Astrocyte (in vitro differentiated cells and primary cell): ENCODE measurements around the gene RNGTT. TPM values are rescaled to one million over a fixed set of nuclear protein-coding genes. Genes with fewer than 3 reads are reported as not detected.
A peak's percentile ranks its signal among the peaks of the same experiment; 100 is the strongest.

Source experiments
- DNase-seq: peaks from one replicate; pipeline ENCODE4 v3.0.0-alpha.2; 2010; ENCODE audit warnings: low read depth
- FAIRE-seq: peaks from 2 replicates; lab custom pipeline; 2011; peaks lifted over from hg19 to GRCh38; lab: Jason Lieb, UNC
- H2AFZ ChIP-seq: 2 replicates; pipeline ENCODE4 v1.6.0; 2012; ENCODE audit warnings: low read depth, low read length, inconsistent platforms
- H3K27ac ChIP-seq: 2 replicates; pipeline ENCODE4 v1.5.1; 2011; ENCODE audit warnings: low read depth, low read length, inconsistent platforms
- H3K27me3 ChIP-seq: 2 replicates; pipeline ENCODE4 v1.6.0; 2011; ENCODE audit warnings: low read length, inconsistent platforms; ENCODE audit not compliant: insufficient read depth
- H3K36me3 ChIP-seq: 2 replicates; pipeline ENCODE4 v1.5.1; 2011; ENCODE audit warnings: low read length, inconsistent platforms; ENCODE audit not compliant: insufficient read depth
- H3K4me1 ChIP-seq: 2 replicates; pipeline ENCODE4 v1.5.1; 2011; ENCODE audit warnings: low read length, inconsistent platforms; ENCODE audit not compliant: insufficient read depth
- H3K4me2 ChIP-seq: 2 replicates; pipeline ENCODE4 v1.6.0; 2012; ENCODE audit warnings: low read length, inconsistent platforms
- H3K4me3 ChIP-seq: 2 replicates; pipeline ENCODE4 v1.5.1; 2011; ENCODE audit warnings: low read depth, mild to moderate bottlenecking, low read length, inconsistent platforms; ENCODE audit not compliant: insufficient read depth
- H3K79me2 ChIP-seq: 2 replicates; pipeline ENCODE4 v1.6.0; 2012; ENCODE audit warnings: mild to moderate bottlenecking, low read length, inconsistent platforms; ENCODE audit not compliant: insufficient read depth
- H3K9ac ChIP-seq: 2 replicates; pipeline ENCODE4 v1.6.0; 2012; ENCODE audit warnings: mild to moderate bottlenecking, low read length, inconsistent platforms
- H3K9me3 ChIP-seq: 2 replicates; pipeline ENCODE4 v1.5.1; 2012; ENCODE audit warnings: low read depth, mild to moderate bottlenecking, low read length, inconsistent platforms; ENCODE audit not compliant: insufficient read depth
- H4K20me1 ChIP-seq: 2 replicates; pipeline ENCODE4 v1.6.0; 2012; ENCODE audit warnings: low read length, inconsistent platforms; ENCODE audit not compliant: insufficient read depth
- H3K27ac Mint-ChIP-seq: one replicate; pipeline ENCODE4 v1.8.0; 2021; ENCODE audit warnings: mild to moderate bottlenecking, mixed read lengths; ENCODE audit not compliant: unreplicated experiment
- H3K27me3 Mint-ChIP-seq: one replicate; pipeline ENCODE4 v1.8.0; 2021; ENCODE audit warnings: low read depth, mixed read lengths; ENCODE audit not compliant: unreplicated experiment
- H3K36me3 Mint-ChIP-seq: one replicate; pipeline ENCODE4 v1.8.0; 2021; ENCODE audit warnings: low read depth, mixed read lengths; ENCODE audit not compliant: unreplicated experiment
- H3K4me1 Mint-ChIP-seq: one replicate; pipeline ENCODE4 v1.8.0; 2021; ENCODE audit warnings: low read depth, mixed read lengths; ENCODE audit not compliant: unreplicated experiment
- H3K4me3 Mint-ChIP-seq: one replicate; pipeline ENCODE4 v1.8.0; 2021; ENCODE audit warnings: mild to moderate bottlenecking, moderate library complexity, mixed read lengths; ENCODE audit not compliant: unreplicated experiment
- H3K9me3 Mint-ChIP-seq: one replicate; pipeline ENCODE4 v1.8.0; 2021; ENCODE audit warnings: mild to moderate bottlenecking, mixed read lengths; ENCODE audit not compliant: unreplicated experiment
- EZH2 ChIP-seq: IDR thresholded peaks from 2 replicates; pipeline ENCODE4 v1.6.1; 2012; ENCODE audit warnings: mild to moderate bottlenecking, low read length, inconsistent platforms; ENCODE audit not compliant: insufficient read depth
- total RNA-seq: library from RNA; stranded (reverse); gene quantifications from 2 replicates; pipeline ENCODE4 v1.2.1, GENCODE V29; 2021
- TF ChIP-seq, protein P1 (sequence below): IDR thresholded peaks from 2 replicates; pipeline ENCODE4 v1.5.1; 2011; ENCODE audit warnings: low read depth, mild to moderate bottlenecking, inconsistent platforms, low read length, moderate library complexity; ENCODE audit not compliant: insufficient read depth

RNGTT gene
- total RNA-seq, 1 donor from 2014 or later, result 16.0 TPM

DNA sequence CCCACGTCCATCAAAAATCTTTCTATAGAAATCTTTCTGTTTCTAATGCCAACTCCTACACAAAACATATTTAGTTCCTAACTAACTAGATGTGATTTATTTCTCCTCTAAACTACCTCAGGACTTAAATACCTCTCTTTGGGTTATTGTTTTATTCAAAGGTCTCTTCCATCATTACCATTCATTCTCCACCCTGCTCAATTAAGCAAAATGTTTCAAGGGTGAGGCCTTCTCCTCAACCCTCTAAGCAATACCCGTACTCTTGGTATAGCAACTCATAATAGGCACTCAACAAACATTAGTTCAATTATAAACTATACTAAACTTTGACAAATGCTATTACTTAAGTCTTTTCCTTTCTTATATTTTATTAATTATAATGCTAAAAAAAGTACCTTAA is 111.4 kb downstream of the RNGTT start:
- no peaks in the 10 kb centered on the region for H3K9me3 Mint-ChIP-seq
- Histone ChIP-seq H3K36me3 (no peaks in the 10 kb centered on the region), H2AFZ (no peak overlapping the region), H3K27me3 (no peaks in the 10 kb centered on the region), H3K4me3 (no peak overlapping the region), H3K9ac (no peak overlapping the region), H4K20me1 (no peaks in the 10 kb centered on the region), H3K4me1 (no peaks in the 10 kb centered on the region), H3K4me2 (no peak overlapping the region), H3K9me3 (no peaks in the 10 kb centered on the region), H3K79me2 (no peaks in the 10 kb centered on the region), H3K27ac (no peak overlapping the region)
- H3K36me3 Mint-ChIP-seq, result no peaks in the 10 kb centered on the region
- DNase-seq (no peak), FAIRE-seq (no peak)
- H3K27me3 Mint-ChIP-seq, result no peaks in the 10 kb centered on the region
- H3K4me1 Mint-ChIP-seq, result peaks cover 3% of the 10 kb centered on the region
- H3K4me3 Mint-ChIP-seq, result no peak overlapping the region
- H3K27ac Mint-ChIP-seq, result no peak overlapping the region
- no peak for TF ChIP-seq EZH2
- TF ChIP-seq, protein P1, sequence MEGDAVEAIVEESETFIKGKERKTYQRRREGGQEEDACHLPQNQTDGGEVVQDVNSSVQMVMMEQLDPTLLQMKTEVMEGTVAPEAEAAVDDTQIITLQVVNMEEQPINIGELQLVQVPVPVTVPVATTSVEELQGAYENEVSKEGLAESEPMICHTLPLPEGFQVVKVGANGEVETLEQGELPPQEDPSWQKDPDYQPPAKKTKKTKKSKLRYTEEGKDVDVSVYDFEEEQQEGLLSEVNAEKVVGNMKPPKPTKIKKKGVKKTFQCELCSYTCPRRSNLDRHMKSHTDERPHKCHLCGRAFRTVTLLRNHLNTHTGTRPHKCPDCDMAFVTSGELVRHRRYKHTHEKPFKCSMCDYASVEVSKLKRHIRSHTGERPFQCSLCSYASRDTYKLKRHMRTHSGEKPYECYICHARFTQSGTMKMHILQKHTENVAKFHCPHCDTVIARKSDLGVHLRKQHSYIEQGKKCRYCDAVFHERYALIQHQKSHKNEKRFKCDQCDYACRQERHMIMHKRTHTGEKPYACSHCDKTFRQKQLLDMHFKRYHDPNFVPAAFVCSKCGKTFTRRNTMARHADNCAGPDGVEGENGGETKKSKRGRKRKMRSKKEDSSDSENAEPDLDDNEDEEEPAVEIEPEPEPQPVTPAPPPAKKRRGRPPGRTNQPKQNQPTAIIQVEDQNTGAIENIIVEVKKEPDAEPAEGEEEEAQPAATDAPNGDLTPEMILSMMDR, result no peak

DNA sequence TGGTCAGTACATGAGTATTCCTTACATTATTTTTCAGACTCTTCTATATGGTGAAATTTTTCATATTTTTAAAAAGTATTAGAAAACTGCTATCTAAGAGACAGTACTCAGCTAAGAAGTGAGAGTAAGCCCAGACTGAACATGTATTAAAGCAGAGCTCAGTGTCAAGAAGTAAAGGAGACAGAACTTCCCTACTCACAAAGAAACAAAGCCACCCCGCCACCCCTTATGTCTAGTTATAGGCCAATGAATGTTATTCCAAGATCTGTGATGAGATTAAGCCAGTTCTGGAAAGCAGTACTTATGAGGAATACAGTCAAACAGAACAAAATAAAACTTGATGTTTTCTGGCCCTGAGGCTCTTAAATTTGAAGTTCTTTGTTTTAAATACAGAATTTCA is 114.5 kb downstream of the RNGTT start:
- FAIRE-seq, result no peak
- Mint-ChIP-seq H3K27me3 (no peaks in the 10 kb centered on the region), H3K4me3 (no peak overlapping the region), H3K36me3 (no peaks in the 10 kb centered on the region), H3K4me1 (peaks cover 3% of the 10 kb centered on the region), H3K27ac (no peak overlapping the region), H3K9me3 (no peaks in the 10 kb centered on the region)
- no peak for DNase-seq
- H3K4me2 ChIP-seq, result no peak overlapping the region
- H4K20me1 ChIP-seq, result no peaks in the 10 kb centered on the region
- H2AFZ ChIP-seq, result no peak overlapping the region
- no peak overlapping the region for H3K9ac ChIP-seq
- H3K27ac ChIP-seq, result no peak overlapping the region
- TF ChIP-seq, protein P1, result no peak
- TF ChIP-seq EZH2, result no peak
- no peaks in the 10 kb centered on the region for H3K4me1 ChIP-seq
- H3K36me3 ChIP-seq, result no peaks in the 10 kb centered on the region
- no peak overlapping the region for H3K4me3 ChIP-seq
- H3K27me3 ChIP-seq, result no peaks in the 10 kb centered on the region
- H3K9me3 ChIP-seq, result no peaks in the 10 kb centered on the region
- H3K79me2 ChIP-seq, result no peaks in the 10 kb centered on the region

DNA sequence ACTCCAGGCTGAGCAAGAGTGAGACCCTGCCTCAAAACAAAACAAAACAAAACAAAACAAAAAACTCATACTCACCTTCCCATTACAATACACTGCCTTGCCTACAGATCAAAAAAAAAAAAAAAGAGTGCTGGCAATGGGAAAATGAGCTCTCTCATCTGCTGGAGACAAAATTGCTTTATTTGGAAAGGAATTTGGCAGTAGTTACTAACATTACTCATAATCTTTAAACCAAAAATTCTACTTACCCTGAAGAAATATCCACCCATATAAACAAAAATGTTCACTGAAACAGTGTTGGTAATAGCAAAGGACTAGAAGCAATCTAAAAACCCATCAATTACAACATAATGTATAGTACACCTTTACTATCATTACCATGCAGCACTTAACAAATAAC is 120.4 kb downstream of the RNGTT start:
- Mint-ChIP-seq H3K36me3 (peaks cover 3% of the 10 kb centered on the region), H3K27ac (no peak overlapping the region), H3K9me3 (no peaks in the 10 kb centered on the region), H3K27me3 (no peaks in the 10 kb centered on the region), H3K4me3 (no peak overlapping the region), H3K4me1 (peaks cover 5% of the 10 kb centered on the region)
- no peaks in the 10 kb centered on the region for H4K20me1 ChIP-seq
- H3K4me3 ChIP-seq, result no peak overlapping the region
- no peaks in the 10 kb centered on the region for H3K79me2 ChIP-seq
- H2AFZ ChIP-seq, result no peak overlapping the region
- H3K9me3 ChIP-seq, result no peaks in the 10 kb centered on the region
- H3K4me1 ChIP-seq, result peaks cover 7% of the 10 kb centered on the region
- FAIRE-seq, result peak; percentile 87
- H3K4me2 ChIP-seq, result peak overlapping the region; percentile 51
- peak; percentile 81 for DNase-seq
- TF ChIP-seq, protein P1, result no peak
- no peak for TF ChIP-seq EZH2
- no peaks in the 10 kb centered on the region for H3K27me3 ChIP-seq
- H3K36me3 ChIP-seq, result no peaks in the 10 kb centered on the region
- no peak overlapping the region for H3K27ac ChIP-seq
- no peak overlapping the region for H3K9ac ChIP-seq
